ENCODE results near the gene BHLHE23.

DNA sequence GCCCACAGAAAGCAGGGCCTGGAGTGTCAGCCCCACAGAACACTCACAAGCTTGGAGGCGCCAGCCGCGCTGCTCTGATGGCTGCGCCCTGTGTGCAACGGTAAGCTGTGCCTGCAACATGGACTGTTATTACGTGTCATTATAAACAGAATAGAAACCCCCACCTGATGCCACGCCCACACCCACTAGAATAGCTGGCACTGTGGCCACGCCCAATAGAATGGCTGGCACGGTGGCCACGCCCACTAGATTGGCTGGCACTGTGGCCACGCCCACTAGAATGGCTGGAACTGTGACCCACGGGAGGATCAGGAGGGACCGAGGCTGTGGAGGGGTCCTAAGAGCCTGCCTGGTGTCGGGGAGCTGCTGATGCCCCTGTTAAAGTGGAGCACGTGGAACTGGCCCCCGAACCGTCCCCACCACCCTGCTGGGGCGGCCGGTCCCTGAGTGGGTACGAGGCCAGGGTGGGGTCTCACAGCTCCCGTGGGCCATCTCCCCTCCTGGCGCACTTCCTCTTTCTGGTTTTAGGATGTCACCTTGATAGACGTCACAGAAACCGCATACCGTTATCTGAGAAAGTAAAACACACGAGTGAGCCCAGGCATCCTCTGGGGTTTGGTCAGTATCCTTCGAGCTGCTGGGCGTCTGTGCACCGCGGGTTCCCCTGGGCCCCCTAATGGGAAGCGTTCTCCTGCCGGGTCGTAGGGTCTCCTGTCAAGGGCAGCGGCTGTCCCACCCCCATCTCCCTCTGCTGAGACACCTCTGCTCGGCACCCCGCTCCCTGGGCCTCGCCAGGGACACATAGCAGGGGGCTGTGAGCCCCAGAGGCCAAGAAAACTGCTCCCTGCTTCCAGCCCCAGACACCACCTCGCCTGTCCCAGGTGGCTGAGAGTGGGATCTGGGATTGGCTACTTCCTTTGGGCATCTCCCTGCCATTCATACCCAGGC lies 28.9 kb downstream of the BHLHE23 start:
- no peak for TF ChIP-seq GATA2 (IDR thresholded peaks at IDR 0.05; ENCODE audit: low read depth, low read length)
- TF ChIP-seq GATA3 (IDR thresholded peaks at IDR 0.05; ENCODE audit: low read depth, low read length), result no peak
